ENCODE measurements around the gene SLC35E3.
"Not testable (repeated sequence)": the region's sequence is repeated elsewhere in the genome, so short reads cannot be mapped to it uniquely, and the experiment has no call there.

SLC35E3 gene

GRCh38 chr12:68793975-68794652, 48.1 kb downstream of the SLC35E3 start:
- no peak for DNase-seq

DNA sequence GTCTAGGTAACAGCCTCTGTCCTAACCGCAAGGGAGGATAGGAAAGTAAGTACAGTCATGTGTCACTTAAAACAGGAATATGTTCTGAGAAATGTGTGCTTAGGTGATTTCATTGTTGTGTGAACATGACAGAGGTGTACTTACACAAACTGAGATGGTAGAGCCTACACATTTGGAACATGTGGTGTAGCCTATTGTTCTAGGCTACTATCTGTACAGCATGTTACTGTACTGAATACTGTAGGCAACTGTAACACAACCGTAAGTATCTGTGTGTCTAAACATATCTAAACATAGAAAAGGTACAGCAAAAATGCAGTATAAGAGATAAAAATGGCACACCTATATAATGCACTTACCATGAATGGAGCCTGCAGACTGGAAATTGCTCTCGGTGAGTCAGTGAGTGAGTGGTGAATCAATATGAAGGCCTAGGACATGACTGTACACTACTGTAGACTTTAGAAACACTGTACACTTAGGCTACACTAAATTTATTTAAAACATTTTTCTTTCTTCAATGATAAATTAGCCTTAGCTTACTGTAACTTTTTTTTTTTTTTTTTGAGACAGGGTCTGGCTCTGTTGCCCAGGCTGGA, 48.8 kb downstream of the SLC35E3 start:
- no peak for DNase-seq

DNA sequence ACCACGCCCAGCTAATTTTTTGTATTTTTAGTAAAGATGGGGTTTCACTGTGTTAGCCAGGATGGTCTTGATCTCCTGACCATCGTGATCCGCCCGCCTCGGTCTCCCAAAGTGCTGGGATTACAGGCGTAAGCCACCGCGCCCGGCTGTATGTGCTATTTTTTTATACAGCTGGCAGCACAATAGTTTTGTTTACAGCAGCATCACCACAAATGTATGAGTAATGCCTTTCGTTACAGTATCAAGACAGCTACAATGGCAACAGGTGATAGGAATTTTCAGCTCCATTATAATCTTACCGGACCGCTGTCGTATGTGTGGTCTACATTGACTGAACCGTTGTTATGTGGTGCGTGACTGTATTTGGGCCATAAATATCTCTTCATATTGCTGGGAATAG, 50.4 kb downstream of the SLC35E3 start:
- no peak for DNase-seq

- no peak for DNase-seq
Observed at GRCh38 chr12:68798882-68799234, 52.9 kb downstream of the SLC35E3 start.

GRCh38 chr12:68800294-68800693, 54.3 kb downstream of the SLC35E3 start:
- no peak for DNase-seq

DNA sequence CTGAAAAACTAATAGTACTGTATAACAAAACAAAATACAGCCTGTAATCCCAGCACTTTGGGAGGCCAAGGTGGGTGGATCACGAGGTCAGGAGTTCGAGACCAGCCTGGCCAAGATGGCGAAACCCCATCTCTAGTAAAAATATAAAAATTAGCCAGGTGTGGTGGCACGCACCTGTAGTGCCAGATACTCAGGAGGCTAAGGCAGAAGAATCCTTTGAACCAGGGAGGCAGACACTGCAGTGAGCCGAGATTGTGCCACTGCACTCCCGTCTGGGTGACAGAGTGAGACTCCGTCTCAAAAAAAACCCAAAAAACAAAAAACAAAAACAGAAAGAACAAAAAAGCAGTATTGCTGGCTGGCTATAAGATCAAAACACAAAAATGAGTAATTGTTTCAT, 55.1 kb downstream of the SLC35E3 start:
- DNase-seq: not testable (repeated sequence)

DNA sequence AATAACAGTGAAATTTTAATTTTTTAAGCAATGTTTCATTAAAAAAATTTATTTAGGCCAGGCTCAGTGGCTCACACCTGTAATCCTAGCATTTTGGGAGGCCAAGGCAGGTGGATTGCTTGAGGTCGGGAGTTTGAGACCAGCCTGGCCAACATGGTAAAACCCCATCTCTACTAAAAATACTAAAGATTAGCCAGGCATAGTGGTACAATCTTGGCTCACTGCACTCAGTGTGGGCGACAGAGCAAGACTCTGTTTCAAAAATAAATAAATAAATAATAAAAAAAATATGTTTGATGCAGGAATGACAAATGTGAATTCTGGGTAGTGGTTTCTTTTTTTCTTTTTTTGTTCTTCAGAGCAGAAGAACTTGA, 56.4 kb downstream of the SLC35E3 start:
- not testable (repeated sequence) for DNase-seq

- not testable (repeated sequence) for DNase-seq
Observed at GRCh38 chr12:68802911-68803651, 57.1 kb downstream of the SLC35E3 start.

DNA sequence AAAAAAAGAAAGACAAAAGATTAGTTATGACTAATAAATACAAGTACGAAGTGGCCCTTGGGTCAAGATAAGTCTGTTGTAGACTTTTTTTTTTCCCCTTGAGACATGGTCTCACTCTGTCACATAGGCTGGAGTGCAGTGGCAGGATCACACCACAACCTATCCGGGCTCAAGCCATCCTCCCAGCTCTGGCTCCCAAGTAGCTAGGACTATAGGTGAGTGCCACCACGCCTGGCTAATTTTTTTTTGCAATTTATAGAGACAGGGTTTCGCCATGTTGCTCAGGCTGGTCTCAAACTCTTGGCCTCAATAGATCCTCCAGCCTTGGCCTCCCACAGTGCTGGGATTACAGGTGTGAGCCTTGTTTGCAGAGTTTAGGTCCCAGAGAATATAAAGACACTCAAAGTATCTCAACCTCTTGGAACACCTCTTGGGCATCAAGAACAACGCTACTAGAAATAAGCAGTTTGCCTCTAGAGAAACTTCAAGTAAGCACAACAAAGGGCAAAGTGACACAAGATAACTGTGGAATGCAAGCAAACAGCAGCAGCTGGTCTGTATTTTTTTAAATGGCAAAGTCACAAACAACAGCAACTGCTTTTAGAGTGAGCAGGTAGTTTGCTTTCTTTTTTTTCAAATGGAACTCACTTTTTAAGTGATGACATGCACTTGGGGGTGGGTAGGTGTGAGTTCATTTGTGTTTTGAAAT, 58.1 kb downstream of the SLC35E3 start:
- DNase-seq: no peak

DNA sequence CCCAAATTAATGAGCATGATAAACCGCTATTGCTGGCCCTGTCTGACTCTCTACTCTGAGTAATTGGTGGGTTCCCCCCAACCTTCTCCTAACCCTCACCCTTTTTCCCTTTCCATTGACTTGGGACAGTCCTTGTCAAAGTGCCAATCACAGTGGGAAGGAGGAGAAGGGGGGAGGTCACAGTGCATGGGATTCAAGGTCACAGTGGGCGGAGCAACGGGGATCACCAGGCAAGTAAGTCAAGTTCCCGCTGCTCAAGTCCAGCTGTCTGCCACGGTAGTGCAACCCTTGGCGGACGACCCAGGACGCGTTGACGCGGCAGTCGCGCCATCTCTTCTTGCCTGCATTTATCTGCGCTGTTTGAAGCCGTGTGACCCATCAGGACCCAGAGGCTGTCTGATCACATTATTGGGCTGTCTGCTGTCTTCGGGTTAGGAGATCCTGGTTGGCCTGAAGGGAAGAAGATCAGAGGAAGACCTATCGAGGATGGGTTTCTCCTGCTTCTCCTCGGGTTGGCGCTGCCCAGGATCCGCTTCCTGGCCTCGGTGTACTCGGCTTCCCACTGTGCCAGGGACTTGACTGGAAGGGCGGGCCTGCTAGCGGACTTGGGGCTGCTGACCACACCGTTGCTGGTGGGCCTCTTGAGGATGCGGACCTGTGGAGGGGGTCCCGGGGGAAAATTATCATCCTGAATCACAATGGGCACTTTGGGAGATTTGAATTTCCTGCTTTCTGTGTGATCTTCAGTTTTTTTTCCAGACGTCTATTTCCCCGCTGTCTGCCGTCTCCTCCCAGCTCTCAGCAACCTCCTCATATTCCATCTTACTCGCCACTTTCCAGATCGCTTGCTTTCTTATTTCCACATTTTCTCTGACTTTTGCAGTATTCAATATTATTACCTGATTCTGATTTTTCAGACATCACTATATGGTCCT, 58.9 kb downstream of the SLC35E3 start:
- no peak for DNase-seq

DNA sequence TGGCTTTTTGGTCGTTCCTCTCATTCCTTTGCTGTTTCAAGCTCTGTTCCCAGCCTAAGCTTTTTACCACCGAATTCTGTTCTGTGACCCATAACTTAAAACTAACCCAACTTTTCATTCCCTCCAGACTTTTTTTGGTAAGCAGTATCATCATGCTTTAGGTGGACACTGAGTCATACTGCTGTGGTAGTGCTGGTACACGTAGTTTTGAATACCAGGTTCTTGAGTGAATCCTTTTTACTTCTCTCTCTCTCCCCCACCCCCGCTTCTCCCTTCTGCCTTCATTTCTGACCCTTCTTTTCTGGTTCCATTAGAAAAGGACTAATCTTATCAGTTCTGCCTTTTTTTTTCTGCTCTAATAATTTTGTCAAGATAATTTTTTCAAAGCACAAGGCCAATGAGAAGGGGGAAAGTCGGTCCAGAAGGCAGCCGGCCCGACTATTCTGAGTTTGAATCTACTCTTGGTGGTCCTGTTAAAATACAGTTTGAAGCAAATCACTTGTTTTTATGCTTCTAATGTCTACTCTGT, 59.7 kb downstream of the SLC35E3 start:
- DNase-seq: no peak

DNA sequence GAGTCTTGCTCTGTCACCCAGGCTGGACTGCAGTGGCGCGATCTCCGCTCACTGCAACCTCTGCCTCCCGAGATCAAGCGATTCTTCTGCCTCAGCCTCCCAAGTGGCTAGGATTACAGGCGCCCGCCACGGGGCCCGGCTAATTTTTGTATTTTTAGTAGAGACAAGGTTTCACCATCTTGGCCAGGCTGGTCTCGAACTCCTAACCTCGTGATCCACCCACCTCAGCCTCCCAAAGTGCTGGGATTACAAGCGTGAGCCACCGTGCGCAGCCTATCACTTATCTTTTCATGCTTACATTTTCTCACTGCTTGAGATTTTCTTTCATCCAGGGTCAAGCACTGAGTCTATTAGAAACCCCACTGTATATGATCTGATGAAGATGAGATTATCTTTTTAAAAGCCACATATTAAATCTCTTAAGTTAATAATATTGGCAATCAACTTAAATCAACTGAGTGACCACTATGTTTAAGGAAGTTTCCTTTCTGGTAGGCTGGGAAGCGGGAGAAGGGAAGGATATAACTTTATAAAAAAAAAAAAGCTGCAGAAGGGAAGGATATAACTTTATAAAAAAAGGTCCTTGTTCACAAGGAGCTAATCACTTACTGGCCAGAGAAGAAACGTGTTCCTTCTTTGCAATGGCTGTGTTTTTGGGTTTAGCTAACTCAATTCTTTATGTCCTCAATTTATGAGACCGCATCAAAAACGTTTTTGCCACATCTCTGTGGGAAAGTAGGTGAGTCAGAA, 60.7 kb downstream of the SLC35E3 start:
- no peak for DNase-seq

- peak in 10 of 51 donors; percentile 11 to 49 (median 30) for DNase-seq
Observed at GRCh38 chr12:68807274-68807575, 61.2 kb downstream of the SLC35E3 start.

- DNase-seq: peak; percentile 36 to 94 (median 85)
Observed at GRCh38 chr12:68807576-68808387, 61.8 kb downstream of the SLC35E3 start, which contains the start of gene MDM2. MDM2 (plus strand) TSS chr12:68808177; CDS start chr12:68808478, 301 bp downstream.

GRCh38 chr12:68808388-68809189, 62.6 kb downstream of the SLC35E3 start:
- peak in 47 of 51 donors; percentile 10 to 72 (median 47) for DNase-seq

DNA sequence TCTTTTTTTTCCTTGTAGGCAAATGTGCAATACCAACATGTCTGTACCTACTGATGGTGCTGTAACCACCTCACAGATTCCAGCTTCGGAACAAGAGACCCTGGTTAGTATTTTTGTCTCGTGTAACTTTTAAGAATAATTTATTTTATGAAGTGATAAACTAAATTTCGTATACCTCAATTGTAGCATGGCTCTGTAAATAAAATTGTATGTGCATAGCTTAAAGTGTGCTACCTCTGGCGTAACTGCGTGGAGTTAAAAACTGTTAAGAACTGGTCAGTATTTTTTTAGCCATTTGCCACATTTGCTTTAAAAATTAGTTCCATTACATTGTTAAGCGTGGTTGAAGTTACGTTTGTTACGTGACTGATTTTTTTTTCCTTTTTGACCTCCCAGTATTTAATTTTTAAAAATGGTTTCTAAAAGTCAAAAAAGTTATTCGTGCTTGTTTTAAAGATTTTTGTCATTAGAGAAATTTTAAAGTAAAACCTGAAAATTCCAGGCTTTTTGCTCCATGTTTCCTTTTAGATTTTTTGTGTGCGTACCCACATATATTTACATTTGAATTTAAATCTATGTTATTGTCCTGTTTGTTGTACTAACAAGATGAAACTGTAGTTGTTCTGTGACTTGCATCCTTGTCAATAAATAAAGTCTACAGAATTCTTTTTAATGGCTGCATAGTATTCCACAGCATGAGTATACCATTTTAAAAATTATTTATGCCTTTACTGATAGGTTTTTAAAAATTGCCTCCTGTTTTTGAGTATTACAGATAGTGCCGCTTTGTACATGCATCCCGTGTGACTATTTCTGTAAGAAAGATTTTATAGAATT, 63.4 kb downstream of the SLC35E3 start:
- DNase-seq: no peak

GRCh38 chr12:68810027-68810389, 64.0 kb downstream of the SLC35E3 start:
- not testable (repeated sequence) for DNase-seq
